SIG-M5 (cell line): ENCODE results near the gene CMIP.

Experiments
- DNase-seq: peaks from one replicate; lab custom pipeline; 2025; lab: John Stamatoyannopoulos, UW

Gene CMIP

DNA sequence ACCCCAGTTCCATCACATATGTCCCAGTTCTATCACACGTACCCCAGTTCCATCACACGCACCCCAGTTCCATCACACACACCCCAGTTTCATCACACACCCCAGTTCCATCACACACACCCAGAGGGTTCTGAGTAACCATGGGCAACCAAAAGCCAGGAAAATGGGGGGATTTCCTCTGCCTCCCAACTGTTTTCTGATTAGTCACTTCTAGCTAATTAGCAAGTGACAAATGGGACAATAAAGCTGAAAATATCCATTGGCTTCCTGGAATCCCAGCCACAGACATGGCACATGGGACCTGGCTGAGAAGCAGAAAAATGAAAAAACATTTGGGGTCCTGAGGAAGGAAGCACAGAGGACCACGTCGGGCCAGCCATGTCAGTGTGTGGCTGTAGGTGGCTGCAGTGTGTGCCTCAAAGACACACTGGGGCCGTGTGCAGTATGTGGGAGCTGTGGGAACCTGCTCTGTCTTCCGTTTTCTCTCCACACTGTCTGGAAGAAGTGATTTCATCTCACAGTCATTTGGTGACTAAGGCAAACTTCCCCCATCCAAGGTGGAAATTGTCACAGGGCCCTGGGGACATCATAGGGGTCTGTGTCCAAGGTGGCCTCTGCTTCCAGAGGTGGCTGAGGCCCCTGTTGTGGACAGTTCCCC, 106.7 kb downstream of the CMIP start:
- DNase-seq, result no peak

DNA sequence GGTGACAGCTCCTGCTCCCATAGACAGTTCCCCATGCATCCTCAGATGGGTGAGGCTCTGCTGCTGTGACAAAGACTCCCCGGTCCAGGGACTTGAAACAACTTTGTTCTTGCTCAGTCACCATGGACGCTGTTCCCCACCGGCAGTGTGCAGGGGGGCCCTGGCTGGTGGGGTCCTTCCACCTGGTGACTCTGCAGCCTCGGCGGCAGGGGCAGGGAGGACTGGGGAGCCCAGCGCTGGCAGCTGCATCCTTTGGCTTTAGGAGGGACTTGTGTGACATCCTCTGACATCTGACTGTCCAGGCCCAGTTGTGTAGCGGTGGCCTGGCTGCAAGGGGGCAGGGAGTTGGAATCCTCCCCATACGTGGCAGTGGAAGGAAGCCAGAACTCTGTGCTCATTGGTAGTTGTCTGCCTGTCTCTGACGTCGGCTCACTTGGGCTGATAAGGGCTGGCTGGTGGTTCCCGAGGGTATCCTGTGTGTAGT, 107.3 kb downstream of the CMIP start:
- no peak for DNase-seq

DNA sequence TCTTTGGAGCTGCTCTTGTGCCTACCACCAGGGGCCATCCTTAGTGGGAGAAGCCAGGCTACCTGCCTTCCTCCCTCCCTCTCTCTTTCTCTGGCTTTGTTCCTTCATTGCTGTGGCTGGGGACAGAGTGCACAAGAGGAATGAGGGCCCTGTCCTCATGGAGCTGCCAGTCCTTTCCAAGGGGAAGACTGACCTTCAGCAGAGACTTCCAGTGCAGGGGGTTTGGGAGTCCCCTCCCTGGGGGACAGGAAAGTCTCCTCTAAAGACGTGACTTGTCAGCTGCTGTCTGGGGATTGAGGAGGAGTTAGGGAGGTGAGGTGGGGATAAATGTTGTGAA, 108.1 kb downstream of the CMIP start:
- no peak for DNase-seq

DNA sequence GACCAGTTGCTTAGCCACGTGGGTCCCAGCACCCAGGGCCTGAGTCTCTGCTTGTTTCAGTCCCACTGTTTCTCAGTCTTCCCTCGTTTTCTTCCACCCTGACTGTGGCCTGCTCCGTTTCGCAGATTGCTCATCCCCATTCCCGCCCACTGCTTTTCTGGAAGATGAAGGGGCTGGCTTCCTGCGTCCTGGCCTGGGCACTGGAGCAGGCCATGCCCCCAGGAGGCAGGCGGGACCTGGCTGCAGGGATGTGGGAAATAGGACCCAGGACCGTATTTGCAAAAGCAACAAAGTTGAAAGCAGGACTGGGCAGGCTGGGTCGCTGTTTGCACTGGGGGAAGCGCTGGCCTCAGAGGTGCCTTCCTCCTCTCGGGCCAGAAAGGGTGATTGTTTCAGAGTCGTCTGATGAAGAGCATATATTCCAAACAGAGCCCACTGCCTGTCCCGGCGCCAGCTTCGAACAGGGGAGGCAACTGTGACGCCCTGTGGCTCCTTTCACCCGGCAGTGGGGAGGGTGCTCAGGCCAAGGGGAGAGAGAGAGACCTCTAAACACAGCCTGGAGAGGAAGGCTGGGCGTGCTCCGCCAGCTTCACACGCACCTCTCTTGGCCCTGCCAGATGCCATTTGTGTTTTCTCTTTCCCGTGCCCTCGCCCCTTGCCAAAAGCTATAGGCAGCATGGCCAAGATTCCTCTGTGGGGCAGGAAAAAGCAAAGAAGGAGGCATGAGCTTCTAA, 108.6 kb downstream of the CMIP start:
- DNase-seq, result no peak

DNA sequence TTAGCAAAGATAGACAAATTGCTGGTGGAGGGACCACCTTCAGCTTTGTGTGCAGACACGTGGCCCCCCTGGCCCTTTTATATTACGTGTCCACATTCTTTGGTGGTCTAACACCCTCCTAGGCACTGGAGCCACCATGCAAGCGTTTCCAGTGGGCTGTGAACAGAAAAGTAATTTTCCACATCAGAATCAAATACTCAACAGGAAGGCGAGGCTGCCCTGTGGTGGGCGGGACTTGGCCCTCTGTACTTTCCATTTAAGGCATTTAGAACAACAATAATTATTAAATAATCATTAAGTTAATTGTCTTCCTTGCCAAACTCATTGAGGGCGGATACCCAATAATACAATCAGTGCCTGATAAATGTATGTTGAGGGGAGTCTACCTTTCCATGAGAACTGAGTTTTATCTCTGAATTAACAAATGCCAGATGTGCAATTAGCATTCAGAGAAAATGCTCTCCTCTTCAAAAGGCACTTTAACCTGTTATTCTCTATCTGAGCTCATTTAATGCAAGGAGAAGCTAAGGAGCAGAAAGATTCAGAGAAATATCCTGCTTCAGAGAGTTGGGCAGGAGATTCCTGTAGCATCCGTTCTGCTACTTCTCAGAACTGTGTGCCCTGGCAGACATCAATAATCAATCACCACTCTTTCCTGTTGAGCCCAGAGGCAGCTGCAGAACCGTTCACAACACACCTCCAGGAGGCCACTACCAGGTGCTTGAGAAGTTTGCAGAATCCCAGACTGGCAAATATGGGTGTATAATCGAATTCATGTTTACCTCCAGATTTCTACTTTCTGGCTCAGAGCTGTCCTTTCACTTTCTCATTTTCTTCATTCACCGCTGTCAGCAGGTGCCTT, 109.4 kb downstream of the CMIP start:
- DNase-seq, result no peak

DNA sequence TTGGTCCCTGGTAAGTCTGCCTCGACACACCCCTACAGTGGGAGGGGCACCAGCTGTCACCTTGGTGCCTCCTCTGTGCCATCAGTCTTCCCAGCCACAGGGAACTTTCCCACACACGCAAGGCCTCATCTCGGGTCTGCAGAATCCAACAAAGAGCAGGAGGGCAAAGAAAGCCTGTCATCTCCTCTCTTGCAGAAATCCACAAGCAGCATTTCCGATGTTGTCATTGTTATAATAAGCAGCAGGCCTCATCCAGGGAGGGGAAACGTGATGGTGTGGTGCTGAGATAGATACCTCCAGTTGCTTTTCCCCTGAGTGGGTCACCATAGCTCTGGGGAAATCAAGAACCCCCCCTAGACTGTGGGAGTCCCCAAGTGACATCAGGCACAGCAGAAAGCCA, 110.4 kb downstream of the CMIP start:
- DNase-seq, result no peak

DNA sequence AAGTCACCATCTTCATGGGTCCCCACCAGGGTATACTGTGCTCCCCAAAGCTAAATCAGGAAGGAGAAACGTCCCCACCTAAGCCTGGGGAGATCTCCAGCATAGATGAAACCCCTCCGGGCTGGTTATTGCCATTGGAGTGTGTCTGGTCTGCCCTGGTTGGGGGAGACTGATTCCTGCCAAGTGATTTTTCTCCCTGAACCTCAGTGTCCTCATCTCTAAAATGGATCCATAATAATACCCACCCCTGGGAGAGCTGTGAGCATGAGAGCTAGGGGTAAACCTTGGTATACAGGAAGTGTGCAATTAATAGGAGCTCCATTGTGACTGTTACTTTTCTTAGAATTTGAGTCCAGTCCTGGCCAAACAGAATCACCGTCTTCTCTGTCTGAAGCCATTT, 111.1 kb downstream of the CMIP start:
- no peak for DNase-seq

DNA sequence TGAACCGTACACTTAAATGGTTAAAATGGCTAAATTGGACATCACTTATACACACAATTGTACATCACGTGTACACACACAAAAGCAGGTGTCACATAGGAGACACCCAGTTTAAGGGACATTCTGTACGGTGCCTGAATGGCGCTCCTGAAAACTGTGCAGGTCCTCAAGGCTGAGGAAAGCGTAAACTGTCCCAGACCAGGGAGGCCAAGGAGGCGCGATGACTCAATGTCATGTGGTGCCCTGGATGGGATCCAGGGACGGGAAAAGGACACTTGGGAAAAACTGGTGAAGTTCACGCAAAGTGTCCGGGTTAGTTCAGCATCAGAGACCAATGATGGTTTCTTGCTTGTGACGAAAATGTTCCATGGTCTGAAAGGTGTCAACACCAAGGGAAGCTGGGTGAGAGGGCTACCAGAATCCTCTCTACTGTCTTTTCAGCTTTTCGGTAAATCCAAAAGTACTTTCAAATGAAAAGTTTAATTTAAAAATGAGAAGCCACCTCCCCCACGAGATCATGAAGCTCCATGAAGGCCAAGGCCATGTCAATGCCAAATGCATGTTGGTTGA, 112.2 kb downstream of the CMIP start:
- no peak for DNase-seq

DNA sequence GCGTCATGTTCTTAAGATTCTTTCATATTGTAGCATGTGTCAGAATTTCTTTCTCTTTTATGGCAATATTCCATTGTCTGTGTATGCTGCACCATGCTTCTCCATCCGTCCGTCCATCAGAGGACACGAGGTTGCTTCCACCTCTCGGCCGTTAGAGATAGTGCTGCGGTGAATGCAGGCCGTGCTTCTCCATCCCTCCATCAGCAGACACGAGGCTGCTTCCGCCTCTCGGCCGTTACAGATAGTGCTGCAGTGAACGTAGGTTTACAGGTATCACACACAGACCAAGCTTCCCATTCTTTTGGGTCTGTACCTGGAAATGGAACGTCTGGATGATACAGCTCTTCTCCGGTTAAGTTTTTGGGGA, 113.5 kb downstream of the CMIP start:
- DNase-seq, result no peak

DNA sequence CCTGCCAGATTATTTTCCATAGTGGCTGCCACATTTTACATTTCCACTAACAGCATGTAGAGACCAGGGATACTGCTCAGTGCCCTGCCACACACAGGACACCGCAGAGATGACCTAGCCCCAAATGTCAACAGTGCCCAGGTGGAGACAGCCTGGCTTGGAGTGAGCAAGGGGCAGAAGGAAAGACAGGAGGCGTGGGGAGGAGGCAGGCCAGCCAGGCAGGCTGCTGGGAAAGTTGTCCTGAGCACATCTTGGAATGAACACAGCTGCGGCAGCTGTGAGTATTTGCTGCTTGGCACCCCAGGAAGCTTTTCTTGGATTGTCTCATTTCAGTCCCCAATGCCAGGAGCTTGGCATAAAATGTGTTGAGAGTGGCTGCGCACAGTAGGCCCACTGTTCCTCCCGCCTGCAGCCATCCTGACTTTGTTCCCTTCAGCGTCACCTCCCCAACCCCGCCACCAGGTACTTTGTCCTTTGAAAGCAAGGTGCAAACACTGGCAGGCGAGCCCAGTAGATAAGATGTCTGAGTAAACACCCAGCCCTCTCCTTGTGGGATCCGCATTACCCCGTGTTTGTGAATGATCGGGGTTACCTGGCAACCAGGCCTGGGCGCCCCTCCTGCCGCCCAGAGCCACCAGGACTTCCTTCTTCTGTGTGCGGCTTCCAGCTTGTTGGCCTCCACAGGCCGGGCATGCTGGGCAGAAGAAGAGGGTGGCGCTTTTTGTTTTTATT, 114.0 kb downstream of the CMIP start:
- no peak for DNase-seq

DNA sequence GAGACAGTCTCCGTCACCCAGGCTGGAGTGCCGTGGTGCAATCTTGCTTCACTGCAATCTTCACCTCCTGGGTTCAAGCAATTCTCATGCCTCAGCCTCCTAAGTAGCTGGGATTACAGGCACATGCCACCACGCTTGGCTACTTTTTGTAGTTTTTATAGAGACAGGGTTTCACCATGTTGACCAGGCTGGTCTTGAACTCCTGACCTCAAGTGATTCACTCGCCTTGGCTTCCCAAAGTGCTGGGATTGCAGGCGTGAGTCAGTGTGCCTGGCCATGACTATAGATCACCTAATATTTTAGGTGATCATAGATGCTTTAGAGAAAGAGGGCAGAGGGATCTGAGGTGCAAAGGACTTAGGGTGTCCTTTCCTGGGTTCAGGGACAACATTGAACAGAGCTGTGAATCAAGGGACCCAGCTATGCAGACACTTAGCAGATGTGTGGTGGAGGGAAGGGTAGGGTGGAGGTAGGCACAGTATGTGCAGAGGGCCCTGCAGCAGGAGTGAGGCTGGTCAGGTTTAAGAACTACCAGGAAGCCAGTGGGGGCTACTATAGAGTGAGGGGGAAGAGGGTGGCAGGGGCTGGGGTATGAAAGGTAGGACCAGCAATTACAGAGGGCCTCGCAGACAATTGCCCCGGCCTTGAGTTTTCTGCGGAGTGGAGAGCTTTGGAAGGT, 116.5 kb downstream of the CMIP start:
- no peak for DNase-seq

DNA sequence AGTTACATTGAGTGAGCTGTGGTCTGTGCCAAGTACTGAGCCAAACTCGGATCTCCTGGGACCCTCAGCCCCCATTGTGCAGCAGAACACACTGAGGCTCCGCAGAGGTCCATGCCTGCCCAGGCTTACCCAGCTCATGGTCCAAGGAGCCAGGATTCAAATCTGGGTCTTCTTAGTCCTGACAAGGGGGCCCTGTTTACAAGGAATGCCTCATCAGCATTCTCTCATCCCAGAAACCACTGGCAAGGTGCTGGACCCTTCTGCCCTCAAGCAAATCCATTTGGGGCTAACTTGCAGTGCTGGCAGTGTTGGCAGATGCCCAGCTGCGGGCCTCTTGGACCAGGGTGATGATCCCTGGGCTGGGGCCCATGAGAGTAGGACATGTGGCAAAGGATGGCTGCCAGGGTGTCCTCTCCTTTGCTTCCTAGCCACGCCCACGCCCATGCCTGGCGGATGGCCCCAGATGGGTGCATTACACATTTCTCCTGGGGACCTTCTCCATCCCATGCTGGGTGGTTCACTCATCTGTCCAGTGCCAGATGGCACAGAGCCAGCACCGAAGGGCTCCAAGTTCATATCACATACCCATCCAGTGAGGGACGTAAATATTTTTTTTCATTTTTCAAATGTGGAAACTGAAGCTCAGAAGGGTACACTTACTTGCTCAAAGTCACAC, 117.7 kb downstream of the CMIP start:
- no peak for DNase-seq

DNA sequence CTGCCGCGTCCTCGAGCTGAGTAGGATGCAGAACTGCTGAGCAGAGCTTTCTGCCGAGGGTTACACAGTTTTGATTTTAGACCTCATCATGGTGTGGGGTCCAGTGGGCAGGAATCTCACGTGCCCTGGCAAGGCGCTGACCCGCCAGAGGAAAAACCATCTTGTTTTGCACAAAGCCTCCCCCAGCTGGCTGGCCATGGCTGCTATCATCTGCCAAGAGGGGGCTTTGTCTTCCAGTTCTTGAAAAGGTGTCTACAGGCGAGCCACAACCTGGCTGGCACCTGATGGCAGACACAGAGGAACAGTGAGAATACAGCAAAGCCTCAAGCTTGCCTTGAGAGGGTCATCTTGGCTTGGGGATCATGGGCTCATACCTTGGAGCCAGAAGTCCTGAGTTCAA, 118.3 kb downstream of the CMIP start:
- no peak for DNase-seq

DNA sequence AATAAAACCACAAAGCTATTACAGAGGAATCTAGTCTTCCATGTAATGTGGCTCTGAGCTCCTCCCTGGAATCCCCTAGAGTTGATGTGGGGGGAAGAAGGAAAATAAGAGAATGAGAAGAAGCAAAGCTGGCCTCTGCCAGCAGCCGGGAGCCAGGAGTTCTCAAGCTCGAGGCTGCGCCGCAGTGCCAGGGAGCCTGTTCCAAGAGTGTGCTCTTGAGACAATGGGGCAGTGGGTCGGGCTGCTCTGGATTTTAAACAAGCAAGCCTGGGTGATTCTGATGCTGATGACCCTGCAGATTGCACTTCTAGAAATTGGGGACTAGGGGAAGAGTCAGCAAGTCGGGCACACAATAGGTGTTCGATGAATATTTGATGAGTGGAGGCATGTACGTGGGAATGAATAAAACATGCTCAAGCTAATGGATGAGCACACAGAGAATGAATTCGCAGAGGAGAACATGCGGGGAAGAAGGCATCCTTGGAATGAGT, 119.9 kb downstream of the CMIP start:
- no peak for DNase-seq

DNA sequence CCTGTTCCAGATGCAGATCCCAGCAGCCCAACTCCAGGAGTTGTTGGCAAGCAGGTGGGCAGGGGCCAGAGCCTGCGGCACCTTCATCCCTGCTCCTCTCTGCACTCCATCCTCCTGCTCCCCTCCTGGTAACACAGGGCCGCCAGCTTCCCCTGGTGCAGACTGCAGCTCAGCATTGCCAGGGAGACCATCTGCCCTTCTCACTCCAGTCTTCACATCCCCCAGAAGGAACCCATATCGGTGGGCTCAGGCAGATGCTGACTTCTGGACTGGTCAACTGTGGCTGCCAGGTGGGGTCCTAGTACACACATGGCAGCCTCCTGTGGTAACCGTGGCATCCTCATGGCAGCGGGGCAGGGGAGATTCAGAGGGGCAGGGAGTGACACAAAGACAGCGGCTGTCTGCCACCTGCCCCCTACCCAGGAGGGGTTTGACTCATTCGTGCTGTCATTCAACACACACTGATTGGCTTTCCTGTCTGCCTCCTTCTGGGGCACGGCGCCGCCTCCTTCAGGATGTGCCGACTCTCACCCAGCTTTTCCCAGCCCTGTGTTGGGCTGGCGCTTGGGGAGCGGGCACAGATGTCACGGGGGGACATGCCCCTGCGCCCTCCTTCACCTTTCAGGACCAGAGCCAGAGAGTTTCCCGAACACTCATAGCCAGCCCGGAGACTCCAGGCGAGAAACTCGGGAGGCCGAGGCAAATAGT, 120.9 kb downstream of the CMIP start:
- DNase-seq, result no peak

DNA sequence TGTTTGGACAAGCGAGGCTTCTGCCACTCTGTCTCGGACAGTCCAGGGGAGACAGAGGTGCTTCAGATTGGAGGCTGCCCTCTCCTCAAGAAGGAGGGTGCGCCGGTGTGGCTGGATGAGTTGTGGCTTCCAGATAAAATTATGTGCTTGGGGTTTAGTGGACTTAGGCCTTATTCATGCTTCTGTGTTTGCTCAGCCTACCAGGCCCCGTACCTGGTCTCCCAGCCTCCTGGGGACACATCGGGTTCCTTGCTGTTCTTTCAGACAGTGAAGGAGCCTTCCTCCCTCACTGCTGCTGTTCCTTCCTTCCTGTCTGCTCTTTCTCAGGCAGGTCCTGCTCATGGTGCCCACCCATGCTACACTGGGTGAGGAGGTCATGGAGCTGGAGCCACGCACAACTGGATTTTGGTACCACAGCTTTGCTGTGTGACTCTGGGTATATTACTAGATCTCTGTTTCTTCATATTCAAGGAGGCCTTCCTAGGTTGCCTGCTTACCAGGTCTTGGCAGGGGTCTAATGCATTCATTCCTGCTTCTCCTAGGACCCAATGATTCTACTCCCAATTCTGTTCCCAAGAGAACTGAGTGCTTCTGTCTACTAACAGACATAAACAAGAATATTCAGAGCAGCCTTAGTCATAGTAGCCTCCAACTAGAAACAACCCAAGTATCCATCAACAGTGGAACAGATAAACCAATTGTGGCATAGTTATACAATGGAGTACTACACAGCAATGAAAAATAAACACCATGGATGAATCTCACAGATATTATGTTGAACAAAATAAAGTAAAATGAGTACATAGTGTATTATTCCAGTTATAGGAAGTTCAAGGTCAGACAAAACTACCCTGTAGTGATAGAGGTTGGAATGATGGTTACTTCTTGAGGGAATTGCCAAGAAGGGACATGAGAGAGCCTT, 121.7 kb downstream of the CMIP start:
- no peak for DNase-seq

DNA sequence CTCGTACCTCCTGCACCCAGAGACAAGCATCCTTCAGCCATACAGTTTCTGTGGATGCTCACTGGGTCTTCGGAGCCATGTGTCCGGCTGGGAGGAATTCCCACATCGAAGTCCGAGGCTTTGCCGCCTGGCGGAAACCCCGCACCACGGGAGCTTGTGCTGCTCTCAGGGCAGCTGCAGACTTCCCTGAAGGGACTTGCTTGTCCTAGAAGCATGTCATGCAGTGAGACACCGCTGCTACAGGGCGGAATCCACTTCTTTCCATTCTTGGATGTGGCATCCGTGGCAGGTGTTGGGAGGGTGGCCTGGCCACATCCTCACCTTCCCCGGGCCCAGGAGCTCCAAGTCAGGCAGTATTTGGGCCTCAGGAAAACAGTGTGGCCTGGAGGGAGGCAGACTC, 122.5 kb downstream of the CMIP start:
- no peak for DNase-seq

DNA sequence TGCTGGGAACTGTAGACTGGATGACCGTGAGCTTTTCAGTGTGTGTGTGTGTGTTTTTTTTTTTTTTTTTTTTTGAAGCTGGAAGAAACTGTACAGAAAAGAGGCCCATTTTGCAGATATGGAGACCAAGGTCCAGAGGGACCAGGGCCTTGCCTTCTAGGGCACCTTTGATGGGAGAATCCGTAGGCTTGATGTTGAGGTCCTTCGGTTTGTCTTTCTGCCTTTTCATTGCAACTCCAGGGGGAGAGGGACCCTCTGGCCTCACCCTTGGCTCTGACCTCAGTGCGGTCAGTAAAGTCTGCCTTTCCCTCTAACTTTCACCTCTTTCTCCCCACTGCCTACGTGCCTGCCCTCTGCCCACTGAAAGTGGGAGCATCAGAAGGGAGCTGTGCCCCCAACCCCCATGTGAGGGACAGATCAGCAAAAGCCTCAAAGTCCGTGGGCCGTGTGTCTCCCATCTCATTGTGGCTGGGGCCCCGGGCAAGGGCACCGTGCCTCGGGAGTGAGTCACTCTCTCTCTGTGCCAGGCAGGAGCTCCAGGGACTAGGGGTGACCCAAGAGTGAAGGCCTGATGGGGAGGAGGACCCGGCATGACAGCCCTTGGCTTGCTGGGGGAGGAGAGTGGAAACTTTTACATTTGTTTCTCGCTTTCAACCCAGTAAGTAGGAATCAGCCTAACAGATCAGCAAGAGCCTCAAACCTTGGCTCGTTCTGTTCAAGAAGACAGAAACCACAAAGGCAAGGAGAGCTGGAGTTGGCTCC, 123.6 kb downstream of the CMIP start:
- no peak for DNase-seq
